Body of pancreas (tissue), 4 donors: ENCODE results near the gene RAET1E. TPM values are rescaled to one million over a fixed set of nuclear protein-coding genes. Genes with fewer than 3 reads are reported as not detected.
"Not testable (repeated sequence)": the region's sequence is repeated elsewhere in the genome, so short reads cannot be mapped to it uniquely, and the experiment has no call there.

Source experiments
- ATAC-seq: fragments of 150-250 bp; one replicate; pipeline ENCODE4 v1.9.1; 2016
- DNase-seq, 4 donors: peaks; one replicate each; pipeline ENCODE4 v3.0.0-alpha.2; 2019
- H3K27ac ChIP-seq, 4 donors: fragments of 200-600 bp; sonication (generic); 1 replicate in 3 of 4; 2 replicates in 1 of 4; pipeline versions ENCODE4 v1.5.1 to v1.6.1; 2016 to 2019; ENCODE audit warnings: mild to moderate bottlenecking in 1 of 4, mixed read lengths in 1 of 4, moderate library complexity in 1 of 4
- H3K27me3 ChIP-seq, 2 donors: fragments of 200-600 bp; sonication (generic); one replicate each; pipeline ENCODE4 v1.6.0; 2016; ENCODE audit warnings: mild to moderate bottlenecking in 1 of 2
- H3K36me3 ChIP-seq, 2 donors: fragments of 200-600 bp; sonication (generic); replicated peaks in 1 of 2; 2 replicates each; pipeline ENCODE4 v1.5.1; 2016; ENCODE audit warnings: low read depth in 2 of 2; ENCODE audit not compliant: insufficient read depth in 1 of 2
- H3K4me1 ChIP-seq: fragments of 200-600 bp; sonication (generic); one replicate; pipeline ENCODE4 v1.6.0; 2016
- H3K4me3 ChIP-seq, 2 donors: fragments of 200-600 bp; sonication (generic); 1 replicate in 1 of 2; 2 replicates in 1 of 2; pipeline ENCODE4 v1.5.1; 2016 to 2019
- H3K9me3 ChIP-seq, 3 donors: fragments of 200-600 bp; sonication (generic); 1 replicate in 2 of 3; 2 replicates in 1 of 3; pipeline ENCODE4 v1.5.1; 2016
- CTCF ChIP-seq, 7 experiments: fragments of 450-650 bp in 4 of 7; fragments of 200-600 bp in 3 of 7; sonication (generic) in 3 of 7; IDR thresholded peaks; one replicate each; pipeline ENCODE4 v1.5.1; 2016 to 2019; ENCODE audit warnings: antibody characterized with exemption in 7 of 7
- POLR2A ChIP-seq, 3 donors: fragments of 450-650 bp; IDR thresholded peaks; one replicate each; pipeline ENCODE4 v1.6.1; 2016; ENCODE audit warnings: antibody characterized with exemption in 3 of 3, mild to moderate bottlenecking in 2 of 3
- WGBS, 2 donors: methylation state at CpG; one replicate each; pipeline ENCODE4 v1.1.5; 2017; 5-methylcytosine and 5-hydroxymethylcytosine counted together
- intact Hi-C: fragments of 100-400 bp; cut with DNase I; formaldehyde crosslinking; loops from one replicate; pipeline ENCODE4 v1.15.1; 2023
- total RNA-seq, 2 donors: library from RNA; depleted of rRNA; stranded (reverse); fragments of >200 nt; gene quantifications; one replicate each; pipeline ENCODE4 v1.1.0, GENCODE V29; 2016

The RAET1E gene
- total RNA-seq, 2 donors from 2014 or later: not detected

- Histone ChIP-seq H3K27ac (no peak overlapping the region), H3K4me1 (no peaks in the 10 kb centered on the region), H3K4me3 (no peak overlapping the region), H3K27me3 (no peaks in the 10 kb centered on the region), H3K9me3 (no peaks in the 10 kb centered on the region), H3K36me3 (no peaks in the 10 kb centered on the region)
- WGBS, 2 donors: 78 to 81% methylated on average over 9 to 10 of the region's 10 CpGs
- intact Hi-C loops: no loop called here
- ATAC-seq (no peak), DNase-seq (no peak)
- TF ChIP-seq POLR2A (IDR thresholded peaks at IDR 0.05): no peak
- no peak for TF ChIP-seq CTCF (IDR thresholded peaks at IDR 0.05)
Observed at GRCh38 chr6:149915970-149916865, 18.3 kb upstream of the RAET1E start.

DNA sequence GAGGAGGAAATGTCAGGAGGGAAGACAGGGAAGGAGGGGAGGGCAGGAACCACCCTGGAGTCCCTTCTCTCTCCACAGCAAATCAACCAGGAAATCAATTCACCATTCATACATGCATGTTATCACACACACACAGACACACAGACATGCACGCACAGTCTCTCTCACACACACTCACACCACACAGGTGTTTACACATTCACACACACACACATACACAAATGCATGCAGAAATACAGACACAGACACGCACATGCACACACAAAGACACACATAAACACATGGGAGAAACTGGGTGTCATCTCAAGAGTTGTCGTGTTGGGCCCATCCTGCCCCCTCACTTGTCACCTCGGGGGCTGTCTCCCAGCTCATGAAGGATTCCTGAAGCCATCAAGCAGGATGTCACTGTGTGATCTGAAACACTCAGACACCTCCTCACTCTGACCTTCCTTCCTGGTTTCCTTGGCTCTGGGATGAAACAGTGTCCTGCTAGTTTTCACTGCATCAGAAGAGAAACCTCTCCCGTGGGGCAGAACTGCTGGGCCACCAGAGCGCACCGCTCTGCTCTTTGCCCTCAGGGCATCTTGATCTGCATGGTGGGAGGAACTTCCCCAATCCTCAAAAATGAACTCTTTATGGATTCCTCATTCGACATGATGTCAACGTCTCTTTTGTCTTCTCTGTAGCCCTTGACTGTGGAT is 15.8 kb upstream of the RAET1E start:
- no peak for TF ChIP-seq CTCF (IDR thresholded peaks at IDR 0.05)
- no peak for TF ChIP-seq POLR2A (IDR thresholded peaks at IDR 0.05)
- Histone ChIP-seq H3K9me3 (no peaks in the 10 kb centered on the region), H3K36me3 (no peaks in the 10 kb centered on the region), H3K27ac (no peak overlapping the region), H3K4me3 (no peak overlapping the region), H3K27me3 (no peaks in the 10 kb centered on the region), H3K4me1 (no peaks in the 10 kb centered on the region)
- WGBS, 2 donors: 77 to 78% methylated on average over 9 of the region's 9 CpGs
- intact Hi-C loops: no loop called here
- ATAC-seq: no peak
- no peak for DNase-seq

- intact Hi-C loops: no loop called here
- Histone ChIP-seq H3K36me3 (no peaks in the 10 kb centered on the region), H3K27ac (no peak overlapping the region), H3K4me1 (no peaks in the 10 kb centered on the region), H3K9me3 (no peaks in the 10 kb centered on the region), H3K27me3 (no peaks in the 10 kb centered on the region), H3K4me3 (no peak overlapping the region)
- 51 to 72% methylated on average over 2 of the region's 2 CpGs for WGBS, 2 donors
- TF ChIP-seq POLR2A (IDR thresholded peaks at IDR 0.05): no peak
- no peak for TF ChIP-seq CTCF (IDR thresholded peaks at IDR 0.05)
- ATAC-seq (no peak), DNase-seq (no peak)
Observed at GRCh38 chr6:149913085-149913484, 15.2 kb upstream of the RAET1E start.

DNA sequence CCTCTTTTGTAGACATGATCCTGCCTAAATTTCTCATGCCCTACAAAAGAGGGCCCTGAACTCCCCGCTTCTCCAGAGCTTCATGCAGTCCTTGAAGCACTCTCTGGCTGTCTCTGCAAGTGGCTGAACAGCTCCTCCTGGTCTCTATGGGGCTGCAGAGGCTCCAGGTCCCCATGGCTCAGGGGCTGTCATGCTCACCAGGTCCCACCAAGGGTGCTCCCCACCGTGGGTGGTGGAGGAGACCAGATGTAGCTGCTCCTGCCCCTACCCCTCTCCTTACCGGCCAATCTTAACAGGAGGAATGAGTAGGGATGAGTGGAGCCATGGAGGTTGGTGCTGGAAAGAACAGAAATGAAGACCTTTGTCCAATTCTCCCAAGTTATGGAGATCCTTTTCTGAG is 14.8 kb upstream of the RAET1E start:
- H3K4me1 ChIP-seq, H3K36me3 ChIP-seq, intact Hi-C loops, H3K9me3 ChIP-seq, ATAC-seq, H3K27ac ChIP-seq, H3K27me3 ChIP-seq, DNase-seq, H3K4me3 ChIP-seq: not testable (repeated sequence)
- WGBS, 2 donors: 78 to 79% methylated on average over 3 of the region's 3 CpGs

DNA sequence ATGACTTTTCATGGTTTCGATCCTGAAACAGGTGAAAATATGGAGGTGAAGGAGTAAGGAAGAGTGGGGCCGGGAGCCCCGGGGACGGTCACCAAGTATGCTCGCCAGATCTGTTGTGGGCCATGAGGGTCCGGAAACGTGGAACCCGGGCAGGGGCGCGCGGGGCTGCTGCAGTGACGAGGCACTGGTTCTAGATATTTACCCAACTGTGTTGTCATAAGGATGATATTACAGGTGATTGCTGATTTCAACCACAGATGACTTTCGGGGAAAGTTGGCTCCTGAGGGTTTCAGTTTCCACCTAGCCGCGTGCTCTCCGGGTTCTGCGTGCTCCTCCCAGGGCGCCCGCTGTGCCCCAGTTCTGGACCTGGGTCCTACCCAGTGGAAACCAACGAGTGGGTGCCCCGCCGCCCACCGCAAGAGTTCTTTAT is 12.8 kb upstream of the RAET1E start:
- Histone ChIP-seq H3K27ac (no peak overlapping the region), H3K4me3 (no peak overlapping the region), H3K9me3 (no peaks in the 10 kb centered on the region), H3K36me3 (no peaks in the 10 kb centered on the region), H3K27me3 (no peaks in the 10 kb centered on the region), H3K4me1 (no peaks in the 10 kb centered on the region)
- intact Hi-C loops: no loop called here
- no peak for DNase-seq
- ATAC-seq: no peak
- TF ChIP-seq POLR2A (IDR thresholded peaks at IDR 0.05) (no peak), CTCF (IDR thresholded peaks at IDR 0.05) (no peak)
- WGBS, 2 donors: 92 to 93% methylated on average over 21 to 23 of the region's 23 CpGs
